HUES48 (cell line): ENCODE measurements around the gene QRFP.
A peak's percentile ranks its signal among the peaks of the same experiment; 100 is the strongest.

Experiments
- H3K27ac ChIP-seq: one replicate; pipeline ENCODE4 v1.7.0; 2013; ENCODE audit warnings: low read depth, low read length, inconsistent platforms
- H3K27me3 ChIP-seq: 2 replicates; pipeline ENCODE4 v1.6.1; 2013; ENCODE audit warnings: mild to moderate bottlenecking, low read length; ENCODE audit not compliant: control insufficient read depth, insufficient read depth
- H3K36me3 ChIP-seq: 2 replicates; pipeline ENCODE4 v1.6.1; 2013; ENCODE audit warnings: low read length; ENCODE audit not compliant: control insufficient read depth, insufficient read depth
- H3K4me1 ChIP-seq: 2 replicates; pipeline ENCODE4 v1.6.1; 2013; ENCODE audit warnings: mild to moderate bottlenecking, low read length; ENCODE audit not compliant: control insufficient read depth, insufficient read depth
- H3K4me3 ChIP-seq: 2 replicates; pipeline ENCODE4 v1.5.1; 2013; ENCODE audit warnings: mild to moderate bottlenecking, low read depth, low read length
- H3K9ac ChIP-seq: 2 replicates; pipeline ENCODE4 v1.6.1; 2013; ENCODE audit warnings: mild to moderate bottlenecking, low read depth, low read length, moderate library complexity
- H3K9me3 ChIP-seq: 2 replicates; pipeline ENCODE4 v1.6.1; 2013; ENCODE audit warnings: low read length; ENCODE audit not compliant: control insufficient read depth, insufficient read depth

Gene QRFP

DNA sequence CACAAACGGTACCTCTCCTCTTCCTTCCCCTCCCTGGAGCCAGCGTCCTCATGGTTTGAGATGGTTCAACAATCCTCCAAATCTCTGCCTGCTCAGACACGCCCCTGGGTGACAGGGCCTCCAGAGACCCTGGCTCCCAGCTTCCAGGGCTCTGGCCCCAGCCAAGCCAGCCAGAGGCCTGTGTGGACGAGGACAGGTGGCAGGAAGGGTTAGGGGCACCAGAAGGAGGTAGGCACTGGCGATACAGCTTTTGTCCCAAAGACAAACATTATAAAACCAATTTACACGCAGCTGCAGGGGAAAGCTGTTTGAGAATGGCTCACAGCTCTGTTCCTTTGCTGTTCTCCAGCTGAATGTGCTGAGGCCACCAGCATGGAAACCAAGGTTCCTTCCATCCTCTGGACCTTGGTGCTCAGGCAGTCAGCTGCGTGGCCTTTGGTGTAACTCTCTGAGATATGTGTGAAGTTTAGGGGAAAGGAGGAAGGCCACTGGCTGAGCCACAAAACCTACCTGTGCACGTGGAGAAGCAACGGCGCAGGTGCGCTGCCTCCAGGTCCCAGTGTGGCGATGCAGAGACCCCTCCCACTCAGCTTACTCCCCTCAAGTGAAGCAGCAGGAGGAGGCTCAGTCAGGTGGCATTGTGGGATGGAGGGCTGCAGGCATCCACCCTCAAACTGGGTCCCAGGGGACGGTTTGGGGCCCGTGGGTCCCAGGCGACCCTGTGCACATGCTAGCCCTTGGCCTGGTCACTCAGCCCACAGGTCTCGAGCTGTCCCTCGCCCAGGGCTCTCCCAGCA is 4.3 kb upstream of the QRFP start:
- H3K4me3 ChIP-seq: no peak overlapping the region
- no peaks in the 10 kb centered on the region for H3K9me3 ChIP-seq
- H3K4me1 ChIP-seq: no peaks in the 10 kb centered on the region
- no peaks in the 10 kb centered on the region for H3K36me3 ChIP-seq
- H3K9ac ChIP-seq: no peak overlapping the region
- no peaks in the 10 kb centered on the region for H3K27me3 ChIP-seq
- no peak overlapping the region for H3K27ac ChIP-seq

DNA sequence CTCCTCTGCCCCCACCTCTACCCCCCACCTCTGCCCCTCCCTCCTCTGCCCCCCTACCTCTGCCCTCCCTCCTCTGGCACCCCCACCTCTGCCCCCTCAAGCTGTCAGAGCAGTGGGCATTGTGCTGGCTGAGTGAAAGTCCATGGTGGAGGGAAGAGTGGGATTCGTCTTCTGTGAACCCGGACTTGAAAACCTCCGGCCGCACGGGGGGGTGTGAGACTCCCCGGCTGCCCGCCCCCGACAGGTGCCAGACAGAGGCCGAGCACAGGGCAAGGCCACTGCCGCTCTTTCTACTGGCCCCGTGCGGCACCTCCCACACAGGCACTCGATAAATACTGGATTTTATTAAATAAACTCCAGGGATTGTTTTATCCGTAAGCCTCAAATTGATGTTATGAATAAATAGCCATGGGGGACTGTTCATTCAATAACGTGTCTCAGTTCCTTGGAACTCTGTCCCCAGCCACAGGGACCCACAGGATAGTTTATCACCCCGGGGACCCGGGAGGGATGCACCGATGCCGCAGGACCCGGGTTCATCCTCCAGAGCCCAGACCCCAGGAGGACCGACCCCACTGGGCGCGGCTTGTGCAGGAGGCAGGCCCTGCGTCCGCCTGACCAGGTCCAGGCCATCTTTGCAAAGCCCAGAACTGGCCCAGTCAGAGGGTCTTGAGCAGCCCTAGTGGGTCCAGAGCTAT is 2.6 kb upstream of the QRFP start:
- Histone ChIP-seq H3K4me3 (no peak overlapping the region), H3K9me3 (no peaks in the 10 kb centered on the region), H3K36me3 (no peaks in the 10 kb centered on the region), H3K27me3 (no peaks in the 10 kb centered on the region), H3K27ac (no peak overlapping the region), H3K4me1 (no peaks in the 10 kb centered on the region), H3K9ac (no peak overlapping the region)

GRCh38 chr9:130898552-130898852 is 1.9 kb upstream of the QRFP start:
- Histone ChIP-seq H3K36me3 (no peaks in the 10 kb centered on the region), H3K9me3 (no peaks in the 10 kb centered on the region), H3K4me1 (no peaks in the 10 kb centered on the region), H3K27me3 (no peaks in the 10 kb centered on the region), H3K4me3 (no peak overlapping the region), H3K9ac (no peak overlapping the region), H3K27ac (no peak overlapping the region)

DNA sequence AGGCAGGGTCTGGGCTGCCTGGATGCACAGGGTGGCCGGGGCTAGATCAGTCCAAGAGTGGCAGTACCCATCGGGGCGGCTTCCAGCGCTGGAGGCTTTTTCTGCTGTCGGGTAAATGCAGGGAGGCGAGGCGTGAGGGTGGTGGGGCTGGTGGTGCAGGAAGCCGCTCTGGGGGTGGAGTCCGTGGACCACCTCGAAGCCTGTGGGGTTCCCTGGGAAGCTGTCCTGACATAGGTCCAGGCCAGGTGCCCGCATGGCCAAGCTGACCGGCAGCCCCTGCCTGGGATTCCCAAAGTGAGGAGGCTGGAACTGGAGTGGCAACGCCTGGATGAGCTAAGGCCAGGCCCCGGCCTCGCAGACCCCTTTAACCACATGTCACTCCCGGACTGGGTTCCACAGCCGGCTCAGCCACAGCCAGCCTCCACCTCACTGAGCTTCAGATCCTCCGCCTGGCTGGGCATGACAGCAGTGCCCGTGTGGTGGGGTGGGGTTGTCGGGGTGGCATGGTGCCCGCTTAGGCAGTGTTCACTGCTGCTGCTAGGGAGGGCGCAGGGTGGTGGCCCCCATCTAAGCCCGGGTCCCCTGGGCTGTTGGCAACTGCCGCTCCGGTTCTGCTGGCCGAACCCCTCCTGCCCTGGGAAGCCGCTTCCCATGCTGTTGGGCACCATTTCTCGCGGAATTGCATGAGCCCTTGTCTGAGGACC is 1.4 kb upstream of the QRFP start:
- no peak overlapping the region for H3K27ac ChIP-seq
- no peak overlapping the region for H3K9ac ChIP-seq
- H3K27me3 ChIP-seq: no peaks in the 10 kb centered on the region
- H3K4me1 ChIP-seq: no peaks in the 10 kb centered on the region
- H3K36me3 ChIP-seq: peaks cover 2% of the 10 kb centered on the region
- no peaks in the 10 kb centered on the region for H3K9me3 ChIP-seq
- no peak overlapping the region for H3K4me3 ChIP-seq

GRCh38 chr9:130897105-130897751 is 616 bp upstream of the QRFP start:
- H3K27ac ChIP-seq: no peak overlapping the region
- H3K4me3 ChIP-seq: no peak overlapping the region
- no peaks in the 10 kb centered on the region for H3K9me3 ChIP-seq
- no peaks in the 10 kb centered on the region for H3K27me3 ChIP-seq
- H3K36me3 ChIP-seq: peaks cover 10% of the 10 kb centered on the region
- H3K9ac ChIP-seq: no peak overlapping the region
- no peaks in the 10 kb centered on the region for H3K4me1 ChIP-seq

- peak overlapping the region; percentile 6 for H3K27ac ChIP-seq
- no peaks in the 10 kb centered on the region for H3K9me3 ChIP-seq
- no peak overlapping the region for H3K4me3 ChIP-seq
- no peaks in the 10 kb centered on the region for H3K4me1 ChIP-seq
- no peaks in the 10 kb centered on the region for H3K27me3 ChIP-seq
- H3K9ac ChIP-seq: no peak overlapping the region
- peaks cover 20% of the 10 kb centered on the region for H3K36me3 ChIP-seq
Measured at GRCh38 chr9:130895481-130896232, 955 bp downstream of the QRFP start.

DNA sequence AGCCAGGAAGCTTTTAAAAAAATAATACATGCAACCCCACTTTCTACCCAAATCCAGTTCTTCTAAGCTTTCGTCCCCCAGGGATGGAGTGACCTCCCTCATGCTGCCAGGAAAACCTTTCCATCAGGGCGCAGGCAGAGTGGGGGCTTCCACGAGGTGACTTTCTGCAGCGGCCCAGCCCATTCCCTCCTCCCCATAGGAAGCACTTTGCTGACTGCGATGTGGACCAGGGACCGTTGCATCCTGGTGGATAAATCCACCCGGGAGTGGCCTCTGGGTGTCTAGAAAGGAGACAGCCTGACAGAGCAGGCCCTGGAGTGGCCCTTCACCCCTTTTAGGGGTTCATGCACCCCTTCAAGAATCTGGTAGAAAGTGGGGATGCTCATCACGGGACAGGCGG is 1.6 kb downstream of the QRFP start:
- Histone ChIP-seq H3K27me3 (no peaks in the 10 kb centered on the region), H3K27ac (no peak overlapping the region), H3K9me3 (no peaks in the 10 kb centered on the region), H3K4me1 (no peaks in the 10 kb centered on the region), H3K36me3 (peaks cover 25% of the 10 kb centered on the region), H3K9ac (no peak overlapping the region), H3K4me3 (no peak overlapping the region)

- no peaks in the 10 kb centered on the region for H3K27me3 ChIP-seq
- no peak overlapping the region for H3K27ac ChIP-seq
- no peak overlapping the region for H3K9ac ChIP-seq
- H3K36me3 ChIP-seq: peaks cover 28% of the 10 kb centered on the region
- H3K9me3 ChIP-seq: no peaks in the 10 kb centered on the region
- H3K4me3 ChIP-seq: no peak overlapping the region
- H3K4me1 ChIP-seq: no peaks in the 10 kb centered on the region
Measured at GRCh38 chr9:130894546-130894945, 2.1 kb downstream of the QRFP start.

DNA sequence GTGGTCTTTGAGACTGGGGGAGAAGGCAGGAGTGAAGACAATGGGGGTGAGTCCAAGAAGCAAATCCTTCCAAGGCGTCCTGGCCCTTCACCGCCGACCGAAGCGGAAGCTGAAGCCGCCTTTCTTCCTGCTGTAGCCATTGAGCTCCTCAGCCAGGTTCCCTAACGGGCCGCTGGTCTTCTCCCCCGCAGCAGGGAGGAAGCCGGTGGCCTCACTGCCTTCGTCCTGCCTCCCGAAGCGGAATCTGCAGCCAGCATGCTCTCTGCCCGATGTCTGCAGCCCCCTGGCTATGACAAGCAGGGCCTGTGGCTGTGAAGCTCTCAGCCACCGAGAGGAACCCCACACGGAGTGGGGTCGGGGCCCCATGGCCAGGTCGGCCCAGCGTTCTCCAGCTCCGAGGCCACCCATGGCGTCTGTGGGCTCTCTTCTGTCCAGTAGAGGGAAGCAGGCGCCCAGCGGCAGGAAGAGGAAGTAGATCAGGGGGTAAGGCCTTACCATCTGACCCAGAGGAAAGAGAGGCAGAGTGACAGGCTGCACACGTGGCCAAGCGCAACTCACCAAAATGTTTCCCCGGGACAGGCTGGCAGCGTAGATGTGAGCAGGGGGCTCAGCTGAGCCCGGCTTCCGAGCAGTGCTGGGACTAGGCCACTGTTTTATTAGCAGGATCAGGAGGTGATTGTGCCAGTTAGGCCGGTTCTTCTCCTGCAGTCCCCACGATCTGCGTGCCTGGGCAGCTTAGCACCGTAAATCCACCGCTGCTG is 3.1 kb downstream of the QRFP start:
- peaks cover 34% of the 10 kb centered on the region for H3K36me3 ChIP-seq
- no peak overlapping the region for H3K27ac ChIP-seq
- H3K9ac ChIP-seq: no peak overlapping the region
- no peaks in the 10 kb centered on the region for H3K9me3 ChIP-seq
- no peaks in the 10 kb centered on the region for H3K27me3 ChIP-seq
- H3K4me1 ChIP-seq: no peaks in the 10 kb centered on the region
- H3K4me3 ChIP-seq: no peak overlapping the region
